Right kidney (tissue), 1 donor: ENCODE results near the gene POLRMT.
"Not testable (repeated sequence)": the region's sequence is repeated elsewhere in the genome, so short reads cannot be mapped to it uniquely, and the experiment has no call there.

Experiments
- DNase-seq: peaks from one replicate; pipeline ENCODE4 v3.0.0-alpha.2; 2016

Gene POLRMT

GRCh38 chr19:647566-648284 lies 14.4 kb upstream of the POLRMT start:
- no peak for DNase-seq

- DNase-seq: no peak
Measured at GRCh38 chr19:646779-647565, 13.6 kb upstream of the POLRMT start.

GRCh38 chr19:645912-646778 lies 12.8 kb upstream of the POLRMT start:
- DNase-seq: no peak

- no peak for DNase-seq
Measured at GRCh38 chr19:644789-645188, 11.5 kb upstream of the POLRMT start.

- DNase-seq: no peak
Measured at GRCh38 chr19:644363-644762, 11.0 kb upstream of the POLRMT start.

GRCh38 chr19:643736-644135 lies 10.4 kb upstream of the POLRMT start:
- DNase-seq: no peak

- no peak for DNase-seq
Measured at GRCh38 chr19:642767-643727, 9.7 kb upstream of the POLRMT start.

- DNase-seq: no peak
Measured at GRCh38 chr19:641702-642101, 8.4 kb upstream of the POLRMT start.

GRCh38 chr19:640606-641189 lies 7.4 kb upstream of the POLRMT start:
- no peak for DNase-seq

- DNase-seq: no peak
Measured at GRCh38 chr19:640161-640558, 6.8 kb upstream of the POLRMT start.

GRCh38 chr19:639253-640160 lies 6.2 kb upstream of the POLRMT start, which contains the start of gene FGF22:
Gene FGF22 (plus strand): TSS chr19:639879. CDS start chr19:639926, 47 bp downstream.
- DNase-seq: peak; percentile 68

GRCh38 chr19:638906-639252 lies 5.5 kb upstream of the POLRMT start:
- DNase-seq: no peak

GRCh38 chr19:634975-635652 lies 1.8 kb upstream of the POLRMT start:
- no peak for DNase-seq

GRCh38 chr19:633786-634639 lies 676 bp upstream of the POLRMT start:
- DNase-seq: no peak

- DNase-seq: peak; percentile 56
Measured at GRCh38 chr19:632579-633067, 714 bp downstream of the POLRMT start.

- DNase-seq: no peak
Measured at GRCh38 chr19:629961-630714, 3.2 kb downstream of the POLRMT start.

- DNase-seq: not testable (repeated sequence)
Measured at GRCh38 chr19:629515-629914, 3.8 kb downstream of the POLRMT start.

GRCh38 chr19:628168-628567 lies 5.2 kb downstream of the POLRMT start:
- no peak for DNase-seq
